ENCODE results near the gene INTS1.

Gene INTS1

DNA sequence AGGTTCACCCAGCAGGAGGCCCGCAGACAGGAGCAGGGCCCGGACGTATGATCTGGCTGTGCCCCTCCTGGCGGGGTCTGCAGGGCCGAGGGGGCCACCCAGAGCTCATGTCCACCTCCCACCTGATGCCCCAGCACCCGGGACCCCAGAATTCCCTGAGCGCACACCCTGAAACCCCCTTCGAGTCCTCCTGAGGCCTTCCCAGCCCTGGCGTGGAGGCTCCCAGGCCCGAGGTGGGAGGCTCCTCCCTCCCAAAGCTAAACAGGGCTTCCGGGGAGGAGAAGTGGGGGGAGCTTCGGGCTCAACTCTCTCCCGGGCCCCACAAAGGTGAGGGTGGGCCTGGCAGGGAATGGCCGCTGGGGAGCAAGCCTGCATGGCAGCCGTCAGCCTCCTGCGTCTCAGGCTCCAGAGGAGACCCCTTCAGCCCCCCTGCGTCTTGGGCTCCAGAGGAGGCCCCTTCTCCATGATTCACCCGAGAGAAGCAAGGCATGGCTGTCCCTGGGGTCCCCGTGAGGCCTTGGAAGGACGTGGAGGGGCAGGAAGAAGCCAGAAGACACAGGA, 75.2 kb downstream of the INTS1 start:
- no peak for DNase-seq

DNA sequence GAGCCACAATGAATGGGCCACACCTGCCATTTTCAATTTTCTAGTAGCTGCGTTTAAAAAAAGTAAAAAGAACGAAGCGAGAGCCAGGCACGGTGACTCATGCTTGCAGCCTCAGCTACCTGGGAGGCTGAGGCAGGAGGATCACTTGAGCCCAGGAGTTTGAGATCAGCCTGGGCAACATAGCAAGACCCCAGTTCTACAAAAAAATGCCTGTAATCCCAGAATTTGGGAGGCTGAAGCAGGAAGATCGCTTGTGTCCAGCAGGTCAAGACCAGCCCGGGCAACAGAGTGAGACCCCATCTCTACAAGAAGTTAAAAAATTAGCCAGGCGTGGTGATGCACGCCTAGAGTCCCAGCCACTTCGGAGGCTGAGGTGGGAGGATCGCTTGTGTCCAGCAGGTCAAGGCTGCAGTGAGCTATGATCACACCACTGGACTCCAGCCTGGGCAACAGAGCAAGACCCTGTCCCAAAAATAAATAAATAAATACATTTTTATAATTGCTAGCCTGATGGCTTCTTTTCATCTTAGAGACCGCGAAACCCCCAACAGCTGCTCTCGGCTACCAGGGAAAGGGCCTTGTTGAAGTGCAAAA, 77.0 kb downstream of the INTS1 start:
- no peak for DNase-seq

GRCh38 chr7:1426474-1426873, 77.7 kb downstream of the INTS1 start:
- DNase-seq, result no peak

- DNase-seq, result no peak
These were observed 78.7 kb downstream of the INTS1 start for GRCh38 chr7:1425292-1426136.

DNA sequence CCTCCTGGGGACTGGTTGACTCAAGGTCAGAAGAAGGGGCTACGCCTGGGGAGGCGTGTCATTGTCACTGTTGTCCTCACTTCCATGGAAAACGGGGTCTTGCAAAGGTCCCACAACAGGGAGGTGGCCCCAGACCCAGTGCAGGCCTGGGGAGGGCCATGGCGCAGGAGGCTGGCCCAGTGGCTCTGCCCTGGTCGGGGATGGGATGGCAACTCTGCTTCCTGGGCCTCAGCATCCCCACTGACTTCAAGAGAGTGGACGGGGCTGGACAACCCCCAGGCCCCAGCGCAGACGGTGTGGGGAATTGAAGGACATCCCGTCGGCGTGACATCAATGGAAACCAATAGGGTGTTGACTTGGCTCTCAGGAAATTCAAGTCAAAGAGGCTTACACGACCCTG, 80.1 kb downstream of the INTS1 start:
- DNase-seq, result no peak

DNA sequence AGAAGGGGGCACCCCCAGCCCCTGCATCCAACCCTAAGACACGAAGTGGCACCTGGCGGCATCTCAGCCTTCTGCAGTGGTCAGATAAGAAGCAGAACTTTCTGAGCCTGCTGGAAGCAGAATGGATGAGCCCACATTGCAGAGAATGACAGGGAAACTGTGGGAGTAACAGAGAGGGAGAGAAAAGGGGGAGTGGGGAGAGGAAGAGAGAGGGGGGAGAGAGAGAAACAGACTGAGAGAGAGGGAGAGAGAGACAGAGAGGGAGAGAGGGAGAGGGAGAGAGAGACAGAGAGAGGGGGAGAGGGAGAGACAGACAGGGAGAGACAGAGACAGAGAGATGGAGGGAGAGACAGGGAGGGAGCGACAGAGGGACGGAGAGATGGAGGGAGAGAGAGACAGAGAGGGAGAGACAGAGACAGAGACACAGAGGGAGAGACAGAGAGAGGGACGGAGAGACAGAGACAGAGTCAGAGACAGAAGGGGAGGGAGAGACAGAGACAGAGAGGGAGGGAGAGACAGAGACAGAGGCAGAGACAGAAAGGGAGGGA, 80.9 kb downstream of the INTS1 start:
- no peak for DNase-seq

GRCh38 chr7:1422512-1423263, 81.5 kb downstream of the INTS1 start:
- DNase-seq, result no peak

DNA sequence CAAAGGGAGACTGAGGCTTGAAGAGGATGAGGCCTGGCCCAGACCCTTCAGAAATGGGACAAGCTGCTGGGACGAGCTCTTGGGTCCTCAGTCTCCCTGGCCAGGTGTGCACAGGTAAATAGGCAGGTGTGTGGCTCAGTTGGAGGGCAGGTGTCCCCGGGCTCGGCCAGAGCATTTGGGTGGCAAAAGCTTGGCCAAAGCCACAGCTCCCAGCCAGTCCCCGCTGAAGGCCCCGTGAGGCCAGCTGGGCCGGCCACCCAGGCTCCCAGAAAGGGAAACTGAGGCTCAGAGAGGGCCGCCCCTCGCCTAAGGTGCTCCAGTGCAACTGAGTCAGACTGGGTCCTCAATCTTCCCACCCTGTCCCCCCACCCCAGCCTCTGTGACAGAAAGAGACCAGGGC, 82.2 kb downstream of the INTS1 start:
- no peak for DNase-seq

DNA sequence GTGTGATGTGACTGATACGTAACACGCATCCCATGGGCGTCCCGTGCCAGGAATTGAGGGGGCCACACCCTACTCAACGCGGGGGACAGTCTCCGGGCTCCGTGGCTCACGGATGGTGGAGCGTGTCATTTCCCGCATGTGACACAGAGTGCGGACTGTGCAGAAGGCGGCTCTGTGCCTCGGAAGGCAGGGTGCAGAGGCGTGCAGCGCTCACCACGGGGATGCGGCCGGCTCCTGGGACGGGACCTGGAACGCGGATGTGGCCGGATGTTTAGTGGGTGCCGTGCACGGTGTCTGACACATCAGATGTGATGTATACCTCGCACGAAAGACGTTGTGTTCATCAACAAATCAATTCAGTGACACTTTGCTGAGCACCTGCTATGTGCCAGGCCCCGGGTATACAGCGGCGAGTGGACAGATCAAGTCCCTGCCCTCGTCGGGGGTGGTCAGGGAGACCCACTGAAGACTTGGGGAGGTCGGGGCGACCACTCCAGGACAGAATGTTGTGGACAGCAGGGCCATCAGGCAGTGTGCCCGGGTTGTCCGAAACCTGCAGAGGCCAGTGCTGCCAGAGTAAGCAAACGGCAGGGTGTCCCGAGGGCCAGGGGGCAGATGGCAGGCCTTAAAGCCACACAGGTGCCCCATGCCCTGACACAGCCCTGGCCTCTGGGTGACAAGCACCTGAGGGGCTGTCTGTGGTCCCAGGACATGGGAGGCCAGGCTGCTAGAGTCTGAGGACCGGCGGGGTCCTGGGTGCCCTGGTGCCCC, 83.0 kb downstream of the INTS1 start:
- DNase-seq, result no peak

All from AML-193 (cell line).